SKM-1 (cell line): ENCODE results near the gene RIOK2.
"Not testable (repeated sequence)": the region's sequence is repeated elsewhere in the genome, so short reads cannot be mapped to it uniquely, and the experiment has no call there.

Source experiments
- DNase-seq: peaks from one replicate; lab custom pipeline; 2025; ENCODE audit not compliant: unreplicated experiment; lab: John Stamatoyannopoulos, UW

Gene RIOK2

DNA sequence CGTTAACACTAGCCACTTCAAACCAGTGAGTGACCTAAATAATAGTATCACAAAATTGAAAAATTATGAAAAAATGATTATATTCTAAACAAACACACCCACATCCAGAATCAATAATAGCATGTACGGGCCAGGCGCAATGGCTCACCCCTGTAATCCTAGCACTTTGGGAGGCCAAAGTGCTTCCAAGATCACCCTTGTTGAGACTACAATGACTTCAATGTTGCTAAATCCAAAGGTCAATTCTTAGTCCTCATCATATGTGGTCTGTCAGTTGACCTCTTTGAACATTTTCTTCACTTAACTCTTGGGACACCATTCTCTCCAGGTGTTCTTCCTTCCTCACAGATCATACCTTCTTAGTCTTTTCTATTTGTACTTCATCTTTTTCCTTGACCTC, 11.3 kb downstream of the RIOK2 start:
- DNase-seq = no peak

- no peak for DNase-seq
Measured at GRCh38 chr5:97167435-97167834, 15.6 kb downstream of the RIOK2 start.

- DNase-seq = no peak
Measured at GRCh38 chr5:97165726-97166125, 17.3 kb downstream of the RIOK2 start.

- no peak for DNase-seq
Measured at GRCh38 chr5:97164846-97165245, 18.2 kb downstream of the RIOK2 start.

DNA sequence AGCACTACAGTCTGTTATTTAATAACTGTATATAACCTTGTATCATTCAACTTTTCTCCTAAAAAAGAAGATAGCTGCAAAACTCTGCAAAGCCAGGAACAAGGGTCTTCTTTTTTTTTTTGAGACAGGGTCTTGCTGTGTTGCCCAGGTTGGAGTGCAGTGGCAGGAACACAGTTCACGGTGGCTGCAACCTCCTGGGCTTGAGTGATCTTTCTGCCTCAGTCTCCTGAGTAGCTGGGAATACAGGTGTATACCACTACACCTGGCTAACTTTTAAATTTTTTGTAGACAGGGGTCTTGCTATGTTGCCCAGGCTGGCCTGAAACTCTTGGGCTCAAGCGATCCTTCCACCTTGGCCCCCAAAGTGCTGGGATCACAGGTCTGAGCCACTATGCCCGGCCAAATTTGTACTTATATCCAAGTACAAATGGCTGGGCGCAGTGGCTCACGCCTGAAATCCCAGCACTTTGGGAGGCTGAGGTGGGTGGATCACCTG, 19.2 kb downstream of the RIOK2 start:
- no peak for DNase-seq

DNA sequence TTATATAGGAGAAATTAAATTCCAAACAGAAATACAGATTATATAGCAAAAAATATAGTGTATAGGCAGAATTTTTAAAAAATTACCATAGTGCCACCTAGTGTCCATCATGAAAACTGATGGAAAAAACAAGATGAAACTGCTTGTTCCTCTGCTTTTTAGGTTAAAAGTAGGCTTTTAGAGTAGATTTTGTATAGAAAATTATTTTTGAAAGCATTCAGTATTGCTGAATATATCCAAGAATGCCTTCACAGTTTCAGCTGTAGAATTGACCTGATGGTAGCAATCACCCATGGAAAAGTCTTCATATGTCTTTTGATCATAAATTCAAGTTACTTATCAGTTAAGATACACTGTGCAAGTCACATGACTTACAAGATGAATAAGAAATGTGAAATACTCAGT, 19.7 kb downstream of the RIOK2 start:
- DNase-seq = peak; percentile 13

GRCh38 chr5:97162045-97162444, 21.0 kb downstream of the RIOK2 start:
- peak; percentile 9 for DNase-seq

DNA sequence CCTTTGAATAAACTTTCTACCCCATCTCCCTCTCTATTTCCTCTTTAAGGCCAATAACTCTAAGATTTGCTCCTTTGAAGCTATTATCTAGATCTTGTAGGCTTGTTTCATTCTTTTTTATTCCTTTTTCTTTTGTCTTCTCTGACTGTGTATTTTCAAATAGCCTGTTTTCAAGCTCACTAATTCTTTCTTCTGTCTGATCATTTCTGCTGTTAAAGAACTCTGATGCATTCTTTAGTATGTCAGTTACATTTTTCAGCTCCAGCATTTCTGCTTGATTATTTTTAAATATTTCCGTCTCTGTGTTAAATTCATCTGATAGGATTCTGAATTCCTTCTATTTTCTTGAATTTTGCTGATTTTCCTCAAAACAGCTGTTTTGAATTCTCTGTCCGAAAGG, 25.4 kb downstream of the RIOK2 start:
- no peak for DNase-seq

DNA sequence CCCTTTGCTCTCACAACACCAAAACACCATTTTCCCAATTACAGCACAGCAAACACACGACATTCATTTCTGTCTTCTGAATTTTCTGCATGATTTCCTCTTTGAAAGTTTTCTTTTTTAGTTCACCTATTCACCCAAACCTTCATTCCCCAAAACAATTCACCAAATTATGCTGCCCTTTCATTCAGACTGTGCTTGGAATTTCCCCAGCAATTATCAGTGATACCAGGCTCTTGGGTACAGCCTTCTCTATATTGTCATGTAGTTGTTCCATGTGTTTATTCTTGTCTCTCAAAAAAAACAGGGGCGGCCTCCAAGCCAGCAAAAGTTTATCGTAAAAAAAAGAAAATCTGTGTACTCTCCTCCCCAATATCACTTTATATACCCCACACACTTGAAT, 31.7 kb downstream of the RIOK2 start:
- DNase-seq = no peak

DNA sequence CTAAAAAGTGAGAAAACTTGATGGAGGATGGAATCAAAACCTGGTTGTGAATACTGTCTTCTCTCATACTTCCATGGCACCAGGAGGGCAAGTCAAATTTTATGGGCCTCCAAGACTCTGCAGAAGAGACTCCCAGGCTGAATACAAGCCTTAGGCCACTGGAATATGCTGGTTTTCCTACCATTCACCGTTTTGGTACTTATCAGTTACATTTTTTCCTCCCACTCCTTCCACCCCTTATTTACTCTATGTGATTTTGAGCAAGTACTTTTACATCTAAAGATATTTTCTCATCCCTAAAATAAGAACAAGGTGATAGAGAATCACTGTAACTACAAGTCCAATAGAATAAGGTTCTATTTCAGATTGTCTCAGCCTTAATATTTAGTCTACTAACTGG, 32.6 kb downstream of the RIOK2 start:
- no peak for DNase-seq

- no peak for DNase-seq
Measured at GRCh38 chr5:97149709-97150108, 33.3 kb downstream of the RIOK2 start.

GRCh38 chr5:97148288-97148687, 34.8 kb downstream of the RIOK2 start:
- no peak for DNase-seq

- no peak for DNase-seq
Measured at GRCh38 chr5:97143704-97144103, 39.3 kb downstream of the RIOK2 start.

GRCh38 chr5:97142521-97143254, 40.4 kb downstream of the RIOK2 start, which contains the start of gene LIX1:
TSS of gene LIX1 (minus strand) at chr5:97142611. CDS start at chr5:97142576, 35 bp downstream.
- peak; percentile 41 for DNase-seq

GRCh38 chr5:97141539-97141938, 41.5 kb downstream of the RIOK2 start:
- no peak for DNase-seq

GRCh38 chr5:97141031-97141430, 42.0 kb downstream of the RIOK2 start:
- no peak for DNase-seq

GRCh38 chr5:97140250-97140649, 42.8 kb downstream of the RIOK2 start:
- not testable (repeated sequence) for DNase-seq

- DNase-seq = no peak
Measured at GRCh38 chr5:97136475-97136874, 46.6 kb downstream of the RIOK2 start.

DNA sequence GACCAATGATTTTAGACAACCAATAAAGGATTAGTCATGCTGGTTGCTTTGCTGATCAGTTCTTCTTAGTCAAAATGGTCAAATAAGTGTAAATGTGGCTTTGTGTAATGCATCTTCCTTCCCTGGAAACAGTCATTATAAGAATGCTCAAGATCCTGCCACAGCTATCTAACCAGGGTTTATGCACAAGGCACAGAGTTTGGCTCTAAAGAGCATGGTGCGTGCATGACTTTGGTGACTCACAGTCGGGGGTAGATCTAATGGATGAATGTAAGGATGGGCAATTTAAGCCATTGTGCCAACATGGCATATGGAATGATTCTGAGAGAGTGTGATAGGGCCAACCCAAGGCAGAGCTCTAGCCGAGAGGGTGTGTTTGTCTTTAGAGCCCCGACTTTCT, 47.2 kb downstream of the RIOK2 start:
- DNase-seq = no peak

- no peak for DNase-seq
Measured at GRCh38 chr5:97134634-97135033, 48.4 kb downstream of the RIOK2 start.

- no peak for DNase-seq
Measured at GRCh38 chr5:97133101-97133500, 49.9 kb downstream of the RIOK2 start.

- DNase-seq = no peak
Measured at GRCh38 chr5:97131921-97132320, 51.1 kb downstream of the RIOK2 start.

DNA sequence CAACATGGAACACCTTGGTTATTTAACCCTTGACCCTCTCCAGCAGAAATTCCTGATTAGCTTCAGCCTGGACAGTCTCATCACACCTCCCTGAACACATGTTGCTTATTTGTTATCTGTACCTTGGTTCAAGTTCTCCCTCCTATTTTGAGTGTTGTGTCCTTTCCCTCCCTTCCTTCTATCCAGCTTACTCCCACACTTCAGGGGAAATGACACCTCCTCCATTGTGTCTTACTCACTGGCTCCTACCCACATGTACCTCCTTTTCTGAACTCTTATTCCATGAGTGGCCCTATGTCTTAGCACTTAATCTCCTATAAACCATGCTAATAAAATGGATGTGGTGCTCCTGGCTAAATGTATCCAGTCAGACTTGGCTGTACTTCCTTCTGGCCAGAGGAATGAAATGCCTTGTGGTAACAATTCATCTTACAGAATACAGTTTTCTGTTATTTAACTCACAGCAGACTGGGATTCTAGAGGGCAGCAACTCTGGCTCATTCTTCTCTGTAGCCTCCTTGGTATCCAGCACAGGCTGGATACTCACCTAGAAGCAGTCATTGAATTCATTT, 51.8 kb downstream of the RIOK2 start:
- DNase-seq = no peak
